ENCODE measurements around the gene DMTF1. TPM values are rescaled to one million over a fixed set of nuclear protein-coding genes. Genes with fewer than 3 reads are reported as not detected.

DMTF1 gene
- total and polyA plus RNA-seq, 9 of the 15 experiments (the other 6 are each of a cell fraction or from before 2014, with no cell fraction given), result 25.7 to 208 (median 74.7) TPM

- TF ChIP-seq E4F1 (CRISPR knock-in tag; IDR thresholded peaks at IDR 0.05; ENCODE audit: borderline replicate concordance) (no peak), TRIM24 (IDR thresholded peaks at IDR 0.05) (peak; percentile 90 to 95), MED1 (CRISPR knock-in tag; IDR thresholded peaks at IDR 0.05; ENCODE audit: borderline replicate concordance) (no peak), TAF15 (IDR thresholded peaks at IDR 0.05; ENCODE audit: low read depth, low read length) (no peak), RBM15 (IDR thresholded peaks at IDR 0.05; ENCODE audit: insufficient read depth, low read length) (no peak), ZNF217 (CRISPR knock-in tag; IDR thresholded peaks at IDR 0.05) (no peak), EGR1 (conservative IDR thresholded peaks at IDR 0.05) (no peak), ZFX (CRISPR knock-in tag; IDR thresholded peaks at IDR 0.05) (no peak), PHF8 (IDR thresholded peaks at IDR 0.05; ENCODE audit: borderline replicate concordance, low read length) (no peak), ZNF134 (CRISPR knock-in tag; conservative IDR thresholded peaks at IDR 0.05) (no peak), ZNF263 (CRISPR knock-in tag; IDR thresholded peaks at IDR 0.05; ENCODE audit: borderline replicate concordance) (no peak), JUND (IDR thresholded peaks at IDR 0.05; ENCODE audit: borderline replicate concordance, low read depth, low read length) (peak; percentile 100), JUND (tag; IDR thresholded peaks at IDR 0.05; ENCODE audit: borderline replicate concordance, low read depth, low read length) (peak; percentile 100), NEUROD1 (IDR thresholded peaks at IDR 0.05; ENCODE audit: borderline replicate concordance, low read depth, low read length, partially characterized antibody) (peak; percentile 87), NCOA1 (IDR thresholded peaks at IDR 0.05; ENCODE audit: low read depth) (peak; percentile 67; the same call in 1 of the 2 replicates), KHSRP (IDR thresholded peaks at IDR 0.05) (no peak), MXD1 (CRISPR knock-in tag; IDR thresholded peaks at IDR 0.05; ENCODE audit: borderline replicate concordance, poor library complexity, severe bottlenecking) (no peak), GTF2E2 (tag; IDR thresholded peaks at IDR 0.05) (no peak; the same call in 1 of the 2 replicates), CTBP1 (IDR thresholded peaks at IDR 0.05; ENCODE audit: borderline replicate concordance) (peak; percentile 100), ZEB2 (IDR thresholded peaks at IDR 0.05) (peak; percentile 86), CBX3 (IDR thresholded peaks at IDR 0.05; ENCODE audit: borderline replicate concordance in 1 of 2, low read length in 2 of 2) (no peak), BRCA1 (IDR thresholded peaks at IDR 0.05) (no peak), BRCA1 (CRISPR knock-in tag; IDR thresholded peaks at IDR 0.05) (no peak), ZNF133 (CRISPR knock-in tag; IDR thresholded peaks at IDR 0.05) (no peak), PPARD (CRISPR knock-in tag; IDR thresholded peaks at IDR 0.05) (no peak), CREB5 (CRISPR knock-in tag; IDR thresholded peaks at IDR 0.05) (no peak)
- TF ChIP-seq, protein P1, sequence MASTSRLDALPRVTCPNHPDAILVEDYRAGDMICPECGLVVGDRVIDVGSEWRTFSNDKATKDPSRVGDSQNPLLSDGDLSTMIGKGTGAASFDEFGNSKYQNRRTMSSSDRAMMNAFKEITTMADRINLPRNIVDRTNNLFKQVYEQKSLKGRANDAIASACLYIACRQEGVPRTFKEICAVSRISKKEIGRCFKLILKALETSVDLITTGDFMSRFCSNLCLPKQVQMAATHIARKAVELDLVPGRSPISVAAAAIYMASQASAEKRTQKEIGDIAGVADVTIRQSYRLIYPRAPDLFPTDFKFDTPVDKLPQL (IDR thresholded peaks at IDR 0.05; ENCODE audit: extremely low read depth, insufficient read length), result no peak
Observed at GRCh38 chr7:87110778-87111177, 41.5 kb upstream of the DMTF1 start (continued).

All from K562 (cell line).